ENCODE results near the gene MRPL38.

The MRPL38 gene

DNA sequence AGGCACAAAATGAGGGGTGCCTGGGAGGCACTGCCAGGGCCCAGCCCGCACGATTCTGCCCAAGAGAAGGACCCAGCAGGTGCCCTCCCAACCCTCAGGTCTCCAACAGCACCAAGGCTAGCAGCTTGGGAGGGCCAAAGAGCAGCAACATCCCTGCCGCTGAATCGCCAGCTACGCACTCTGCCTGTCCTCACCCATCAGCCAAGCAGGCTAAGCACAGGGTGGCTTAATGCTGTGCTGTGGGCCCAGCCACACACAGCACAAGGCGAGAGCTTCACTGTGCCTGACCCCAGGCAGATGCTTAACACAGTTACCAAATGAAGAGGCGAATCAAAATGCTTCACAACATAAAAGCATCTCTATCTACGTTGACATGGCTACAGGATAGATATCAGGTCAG lies 10.6 kb upstream of the MRPL38 start:
- no peak for DNase-seq (ENCODE audit: low read depth in 1 of 2, low spot score in 1 of 2)
- TF ChIP-seq GABPA (IDR thresholded peaks at IDR 0.05; ENCODE audit: low read depth) (no peak), SPI1 (IDR thresholded peaks at IDR 0.05; ENCODE audit: borderline replicate concordance, low read depth) (no peak), POLR2AphosphoS5 (IDR thresholded peaks at IDR 0.05; ENCODE audit: low read depth) (no peak)
- TF ChIP-seq, protein P1, sequence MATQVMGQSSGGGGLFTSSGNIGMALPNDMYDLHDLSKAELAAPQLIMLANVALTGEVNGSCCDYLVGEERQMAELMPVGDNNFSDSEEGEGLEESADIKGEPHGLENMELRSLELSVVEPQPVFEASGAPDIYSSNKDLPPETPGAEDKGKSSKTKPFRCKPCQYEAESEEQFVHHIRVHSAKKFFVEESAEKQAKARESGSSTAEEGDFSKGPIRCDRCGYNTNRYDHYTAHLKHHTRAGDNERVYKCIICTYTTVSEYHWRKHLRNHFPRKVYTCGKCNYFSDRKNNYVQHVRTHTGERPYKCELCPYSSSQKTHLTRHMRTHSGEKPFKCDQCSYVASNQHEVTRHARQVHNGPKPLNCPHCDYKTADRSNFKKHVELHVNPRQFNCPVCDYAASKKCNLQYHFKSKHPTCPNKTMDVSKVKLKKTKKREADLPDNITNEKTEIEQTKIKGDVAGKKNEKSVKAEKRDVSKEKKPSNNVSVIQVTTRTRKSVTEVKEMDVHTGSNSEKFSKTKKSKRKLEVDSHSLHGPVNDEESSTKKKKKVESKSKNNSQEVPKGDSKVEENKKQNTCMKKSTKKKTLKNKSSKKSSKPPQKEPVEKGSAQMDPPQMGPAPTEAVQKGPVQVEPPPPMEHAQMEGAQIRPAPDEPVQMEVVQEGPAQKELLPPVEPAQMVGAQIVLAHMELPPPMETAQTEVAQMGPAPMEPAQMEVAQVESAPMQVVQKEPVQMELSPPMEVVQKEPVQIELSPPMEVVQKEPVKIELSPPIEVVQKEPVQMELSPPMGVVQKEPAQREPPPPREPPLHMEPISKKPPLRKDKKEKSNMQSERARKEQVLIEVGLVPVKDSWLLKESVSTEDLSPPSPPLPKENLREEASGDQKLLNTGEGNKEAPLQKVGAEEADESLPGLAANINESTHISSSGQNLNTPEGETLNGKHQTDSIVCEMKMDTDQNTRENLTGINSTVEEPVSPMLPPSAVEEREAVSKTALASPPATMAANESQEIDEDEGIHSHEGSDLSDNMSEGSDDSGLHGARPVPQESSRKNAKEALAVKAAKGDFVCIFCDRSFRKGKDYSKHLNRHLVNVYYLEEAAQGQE (IDR thresholded peaks at IDR 0.05; ENCODE audit: insufficient replicate concordance, low read depth) = no peak
- TF ChIP-seq, protein P2, sequence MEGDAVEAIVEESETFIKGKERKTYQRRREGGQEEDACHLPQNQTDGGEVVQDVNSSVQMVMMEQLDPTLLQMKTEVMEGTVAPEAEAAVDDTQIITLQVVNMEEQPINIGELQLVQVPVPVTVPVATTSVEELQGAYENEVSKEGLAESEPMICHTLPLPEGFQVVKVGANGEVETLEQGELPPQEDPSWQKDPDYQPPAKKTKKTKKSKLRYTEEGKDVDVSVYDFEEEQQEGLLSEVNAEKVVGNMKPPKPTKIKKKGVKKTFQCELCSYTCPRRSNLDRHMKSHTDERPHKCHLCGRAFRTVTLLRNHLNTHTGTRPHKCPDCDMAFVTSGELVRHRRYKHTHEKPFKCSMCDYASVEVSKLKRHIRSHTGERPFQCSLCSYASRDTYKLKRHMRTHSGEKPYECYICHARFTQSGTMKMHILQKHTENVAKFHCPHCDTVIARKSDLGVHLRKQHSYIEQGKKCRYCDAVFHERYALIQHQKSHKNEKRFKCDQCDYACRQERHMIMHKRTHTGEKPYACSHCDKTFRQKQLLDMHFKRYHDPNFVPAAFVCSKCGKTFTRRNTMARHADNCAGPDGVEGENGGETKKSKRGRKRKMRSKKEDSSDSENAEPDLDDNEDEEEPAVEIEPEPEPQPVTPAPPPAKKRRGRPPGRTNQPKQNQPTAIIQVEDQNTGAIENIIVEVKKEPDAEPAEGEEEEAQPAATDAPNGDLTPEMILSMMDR (IDR thresholded peaks at IDR 0.05; ENCODE audit: insufficient read depth, low read length) = no peak
- no peaks in the 10 kb centered on the region for H3K27me3 ChIP-seq (ENCODE audit: insufficient read depth, poor library complexity, severe bottlenecking)
- H3K4me3 ChIP-seq (replicated peaks; ENCODE audit: insufficient read depth, low read length) = no peak overlapping the region
- H3K27ac ChIP-seq (replicated peaks) = no peak overlapping the region

DNA sequence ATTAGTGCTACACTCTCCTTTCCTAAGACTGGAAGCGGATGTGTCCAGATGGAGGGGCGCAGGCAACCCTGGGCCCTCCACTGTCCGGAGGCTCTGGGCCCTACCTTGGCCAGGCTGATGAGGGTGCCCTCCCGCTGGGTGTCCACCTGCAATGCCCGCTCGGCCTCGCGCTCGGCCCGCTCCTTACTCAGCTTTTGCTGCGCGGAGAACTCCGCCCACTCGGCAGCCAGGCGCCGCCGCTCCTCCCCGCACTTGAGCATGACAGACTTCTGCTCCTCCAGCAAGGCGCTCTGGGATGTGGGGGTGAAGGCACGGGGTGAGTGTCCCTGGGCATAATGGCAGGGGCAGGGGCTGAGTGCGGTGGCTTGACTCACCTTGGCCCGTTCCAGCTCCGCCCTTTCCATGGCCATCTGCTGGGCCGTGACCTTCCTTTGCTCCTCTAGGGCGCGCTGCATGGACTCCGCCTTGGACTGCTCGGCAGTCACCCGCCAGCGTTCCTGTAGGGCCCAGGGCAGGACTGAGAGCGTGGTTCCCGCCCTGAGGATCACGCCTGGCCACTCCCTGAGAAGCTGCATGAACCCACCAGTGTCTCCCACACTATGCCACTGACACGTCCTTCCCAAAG lies 10.1 kb upstream of the MRPL38 start:
- Histone ChIP-seq H3K4me3 (replicated peaks; ENCODE audit: insufficient read depth, low read length) (no peak overlapping the region), H3K27me3 (ENCODE audit: insufficient read depth, poor library complexity, severe bottlenecking) (no peaks in the 10 kb centered on the region), H3K27ac (replicated peaks) (no peak overlapping the region)
- TF ChIP-seq, protein P1 (IDR thresholded peaks at IDR 0.05; ENCODE audit: insufficient replicate concordance, low read depth) = no peak
- TF ChIP-seq GABPA (IDR thresholded peaks at IDR 0.05; ENCODE audit: low read depth) = no peak
- TF ChIP-seq SPI1 (IDR thresholded peaks at IDR 0.05; ENCODE audit: borderline replicate concordance, low read depth) = no peak
- TF ChIP-seq POLR2AphosphoS5 (IDR thresholded peaks at IDR 0.05; ENCODE audit: low read depth) = no peak
- TF ChIP-seq, protein P2 (IDR thresholded peaks at IDR 0.05; ENCODE audit: insufficient read depth, low read length) = no peak
- DNase-seq (ENCODE audit: low read depth in 1 of 2, low spot score in 1 of 2) = no peak

DNA sequence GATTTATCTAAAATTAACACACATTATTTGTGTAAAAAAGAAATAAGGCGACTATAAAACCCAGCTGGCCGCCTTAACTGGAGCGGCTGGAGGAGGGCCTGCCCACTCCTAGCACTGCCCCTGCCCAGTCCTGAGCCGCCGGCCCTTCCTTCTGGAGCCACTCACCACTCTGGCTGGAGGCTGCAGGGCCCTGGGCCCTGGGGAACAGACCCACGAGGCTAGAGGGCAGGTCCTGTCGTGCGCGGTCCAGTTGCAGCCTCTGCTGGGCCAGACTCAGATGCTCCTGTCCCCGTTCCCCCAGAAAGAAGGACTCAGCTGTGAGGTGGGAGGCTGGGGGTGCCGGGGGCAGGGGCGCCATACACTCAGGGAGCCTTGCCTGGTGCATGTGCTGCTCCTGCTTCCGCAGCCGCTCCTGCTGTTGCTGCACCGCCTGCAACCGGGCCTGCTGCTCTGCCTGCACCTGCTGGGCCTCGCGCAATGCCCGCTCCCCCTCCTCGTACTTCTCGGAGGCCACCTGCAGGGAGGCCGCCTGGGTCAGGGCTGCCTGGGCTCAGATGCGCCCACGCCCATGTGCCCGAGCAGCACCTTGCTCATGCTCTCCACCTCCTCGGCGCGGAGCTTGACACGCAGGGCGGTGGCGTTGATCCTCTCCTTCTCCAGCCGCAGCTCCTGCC lies 9.0 kb upstream of the MRPL38 start:
- Histone ChIP-seq H3K4me3 (replicated peaks; ENCODE audit: insufficient read depth, low read length) (no peak overlapping the region), H3K27ac (replicated peaks) (no peak overlapping the region), H3K27me3 (ENCODE audit: insufficient read depth, poor library complexity, severe bottlenecking) (no peaks in the 10 kb centered on the region)
- no peak for TF ChIP-seq GABPA (IDR thresholded peaks at IDR 0.05; ENCODE audit: low read depth)
- no peak for DNase-seq (ENCODE audit: low read depth in 1 of 2, low spot score in 1 of 2)

DNA sequence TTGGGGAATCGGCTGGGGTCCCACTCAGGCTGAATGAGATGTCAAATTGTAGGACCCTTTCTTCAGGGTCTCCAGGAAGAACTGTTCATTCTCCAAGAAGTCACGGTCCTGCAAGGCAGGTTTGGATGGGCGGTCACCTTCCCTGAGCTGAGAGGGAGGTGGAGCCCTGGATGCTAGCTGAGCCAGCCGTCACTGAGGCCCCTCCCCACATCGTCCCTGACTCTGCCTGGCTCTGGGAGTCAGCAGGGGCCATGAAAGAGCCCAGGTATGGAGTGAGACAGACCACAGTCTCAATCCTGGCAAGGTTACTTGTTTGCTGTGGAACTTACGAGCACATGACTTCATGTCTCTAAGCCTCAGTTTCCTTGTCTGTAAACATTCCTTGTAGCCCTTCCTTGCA lies 6.0 kb upstream of the MRPL38 start:
- Histone ChIP-seq H3K27me3 (ENCODE audit: insufficient read depth, poor library complexity, severe bottlenecking) (no peaks in the 10 kb centered on the region), H3K27ac (replicated peaks) (no peak overlapping the region), H3K4me3 (replicated peaks; ENCODE audit: insufficient read depth, low read length) (no peak overlapping the region)
- TF ChIP-seq, protein P2 (IDR thresholded peaks at IDR 0.05; ENCODE audit: insufficient read depth, low read length) = no peak
- TF ChIP-seq SPI1 (IDR thresholded peaks at IDR 0.05; ENCODE audit: borderline replicate concordance, low read depth) (no peak), POLR2AphosphoS5 (IDR thresholded peaks at IDR 0.05; ENCODE audit: low read depth) (no peak), GABPA (IDR thresholded peaks at IDR 0.05; ENCODE audit: low read depth) (no peak)
- TF ChIP-seq, protein P1 (IDR thresholded peaks at IDR 0.05; ENCODE audit: insufficient replicate concordance, low read depth) = no peak
- no peak for DNase-seq (ENCODE audit: low read depth in 1 of 2, low spot score in 1 of 2)
